ENCODE data around the gene GID4.

The GID4 gene

DNA sequence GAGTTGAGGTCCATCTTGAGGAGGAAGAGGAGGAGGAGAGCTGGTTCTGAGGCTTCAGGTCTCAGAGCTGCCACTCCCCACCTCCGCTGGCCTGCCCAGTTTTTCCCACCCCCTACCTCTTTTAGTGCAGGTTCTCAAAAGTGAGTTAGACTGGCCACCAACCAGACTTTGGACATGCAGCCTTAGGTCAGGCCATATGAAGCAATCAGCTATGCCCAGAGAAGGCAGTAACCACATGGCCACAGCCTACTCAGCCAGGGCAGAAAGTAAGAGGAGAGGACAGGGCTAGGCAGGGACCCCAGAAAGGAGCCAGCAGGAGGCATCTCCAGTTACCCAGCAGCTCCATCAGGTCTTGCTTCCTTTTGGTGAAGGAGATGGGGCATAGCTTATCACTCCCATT is 78.3 kb downstream of the GID4 start:
- no peak overlapping the region for H3K4me2 ChIP-seq (ENCODE audit: low read length)
- no peaks in the 10 kb centered on the region; the same call in 1 of the 2 replicates for H3K9me3 ChIP-seq (ENCODE audit: control insufficient read depth, insufficient read depth, low read length)
- H4K20me1 ChIP-seq (ENCODE audit: control insufficient read depth, insufficient read depth, low read depth, low read length), result no peaks in the 10 kb centered on the region
- H3K36me3 ChIP-seq (ENCODE audit: control insufficient read depth, low read length), result no peaks in the 10 kb centered on the region
- H3K9me2 ChIP-seq (replicated peaks; ENCODE audit: control insufficient read depth, low read length), result no peaks in the 10 kb centered on the region
- H3K27ac ChIP-seq (ENCODE audit: low read depth, low read length), result no peak overlapping the region
- no peaks in the 10 kb centered on the region for H3F3A ChIP-seq (ENCODE audit: control insufficient read depth, insufficient read depth)
- H3K27me3 ChIP-seq (ENCODE audit: control insufficient read depth, low read length), result no peaks in the 10 kb centered on the region
- no peak overlapping the region for H3K4me3 ChIP-seq (ENCODE audit: low read length)
- no peaks in the 10 kb centered on the region for H3K4me1 ChIP-seq (ENCODE audit: control insufficient read depth, low read length)
- TF ChIP-seq, protein P1, sequence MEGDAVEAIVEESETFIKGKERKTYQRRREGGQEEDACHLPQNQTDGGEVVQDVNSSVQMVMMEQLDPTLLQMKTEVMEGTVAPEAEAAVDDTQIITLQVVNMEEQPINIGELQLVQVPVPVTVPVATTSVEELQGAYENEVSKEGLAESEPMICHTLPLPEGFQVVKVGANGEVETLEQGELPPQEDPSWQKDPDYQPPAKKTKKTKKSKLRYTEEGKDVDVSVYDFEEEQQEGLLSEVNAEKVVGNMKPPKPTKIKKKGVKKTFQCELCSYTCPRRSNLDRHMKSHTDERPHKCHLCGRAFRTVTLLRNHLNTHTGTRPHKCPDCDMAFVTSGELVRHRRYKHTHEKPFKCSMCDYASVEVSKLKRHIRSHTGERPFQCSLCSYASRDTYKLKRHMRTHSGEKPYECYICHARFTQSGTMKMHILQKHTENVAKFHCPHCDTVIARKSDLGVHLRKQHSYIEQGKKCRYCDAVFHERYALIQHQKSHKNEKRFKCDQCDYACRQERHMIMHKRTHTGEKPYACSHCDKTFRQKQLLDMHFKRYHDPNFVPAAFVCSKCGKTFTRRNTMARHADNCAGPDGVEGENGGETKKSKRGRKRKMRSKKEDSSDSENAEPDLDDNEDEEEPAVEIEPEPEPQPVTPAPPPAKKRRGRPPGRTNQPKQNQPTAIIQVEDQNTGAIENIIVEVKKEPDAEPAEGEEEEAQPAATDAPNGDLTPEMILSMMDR (IDR thresholded peaks at IDR 0.05; ENCODE audit: low read depth, low read length, poor library complexity, severe bottlenecking), result no peak
- TF ChIP-seq EZH2phosphoT487 (IDR thresholded peaks at IDR 0.05; ENCODE audit: borderline replicate concordance, low read length), result no peak
- no peaks in the 10 kb centered on the region for H3K79me2 ChIP-seq (ENCODE audit: control insufficient read depth, low read length)
